Type B pancreatic cell (in vitro differentiated cells): ENCODE measurements around the gene SACM1L. TPM values are rescaled to one million over a fixed set of nuclear protein-coding genes. Genes with fewer than 3 reads are reported as not detected.

Source experiments
- DNase-seq: peaks from one replicate; pipeline ENCODE4 v3.0.0; 2021; ENCODE audit warnings: mixed read lengths; ENCODE audit not compliant: unreplicated experiment; ENCODE audit errors: extremely low spot score
- H3K27ac Mint-ChIP-seq: 2 replicates; pipeline ENCODE4 v1.8.0; 2021; ENCODE audit warnings: mild to moderate bottlenecking, mixed read lengths
- H3K27me3 Mint-ChIP-seq: 2 replicates; pipeline ENCODE4 v1.8.0; 2021; ENCODE audit warnings: mixed read lengths
- H3K36me3 Mint-ChIP-seq: 2 replicates; pipeline ENCODE4 v1.8.0; 2021; ENCODE audit warnings: mixed read lengths
- H3K4me1 Mint-ChIP-seq: one replicate; pipeline ENCODE4 v1.8.0; 2021; ENCODE audit warnings: mixed read lengths; ENCODE audit not compliant: unreplicated experiment
- H3K4me3 Mint-ChIP-seq: 2 replicates; pipeline ENCODE4 v1.8.0; 2021; ENCODE audit warnings: mild to moderate bottlenecking, mixed read lengths
- H3K9me3 Mint-ChIP-seq: 2 replicates; pipeline ENCODE4 v1.8.0; 2021; ENCODE audit warnings: mixed read lengths
- total RNA-seq: library from RNA; stranded (reverse); gene quantifications from 2 replicates; pipeline ENCODE4 v1.2.1, GENCODE V29; 2021; ENCODE audit warnings: low replicate concordance
- TF ChIP-seq, protein P1 (sequence below): fragments of 200-600 bp; sonication (generic); conservative IDR thresholded peaks from 2 replicates; pipeline ENCODE4 v1.5.0; 2021; ENCODE audit warnings: antibody characterized with exemption, mild to moderate bottlenecking

SACM1L gene
- total RNA-seq, 1 donor from 2014 or later, result 51.6 TPM

- Mint-ChIP-seq H3K36me3 (peaks cover 45% of the 10 kb centered on the region), H3K4me1 (no peaks in the 10 kb centered on the region), H3K9me3 (no peaks in the 10 kb centered on the region), H3K27ac (no peak overlapping the region), H3K4me3 (no peak overlapping the region), H3K27me3 (no peaks in the 10 kb centered on the region)
- TF ChIP-seq, protein P1, sequence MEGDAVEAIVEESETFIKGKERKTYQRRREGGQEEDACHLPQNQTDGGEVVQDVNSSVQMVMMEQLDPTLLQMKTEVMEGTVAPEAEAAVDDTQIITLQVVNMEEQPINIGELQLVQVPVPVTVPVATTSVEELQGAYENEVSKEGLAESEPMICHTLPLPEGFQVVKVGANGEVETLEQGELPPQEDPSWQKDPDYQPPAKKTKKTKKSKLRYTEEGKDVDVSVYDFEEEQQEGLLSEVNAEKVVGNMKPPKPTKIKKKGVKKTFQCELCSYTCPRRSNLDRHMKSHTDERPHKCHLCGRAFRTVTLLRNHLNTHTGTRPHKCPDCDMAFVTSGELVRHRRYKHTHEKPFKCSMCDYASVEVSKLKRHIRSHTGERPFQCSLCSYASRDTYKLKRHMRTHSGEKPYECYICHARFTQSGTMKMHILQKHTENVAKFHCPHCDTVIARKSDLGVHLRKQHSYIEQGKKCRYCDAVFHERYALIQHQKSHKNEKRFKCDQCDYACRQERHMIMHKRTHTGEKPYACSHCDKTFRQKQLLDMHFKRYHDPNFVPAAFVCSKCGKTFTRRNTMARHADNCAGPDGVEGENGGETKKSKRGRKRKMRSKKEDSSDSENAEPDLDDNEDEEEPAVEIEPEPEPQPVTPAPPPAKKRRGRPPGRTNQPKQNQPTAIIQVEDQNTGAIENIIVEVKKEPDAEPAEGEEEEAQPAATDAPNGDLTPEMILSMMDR, result no peak
- DNase-seq, result no peak
Measured at GRCh38 chr3:45737234-45737633, 48.0 kb downstream of the SACM1L start.

GRCh38 chr3:45739991-45740390 lies 50.8 kb downstream of the SACM1L start:
- Mint-ChIP-seq H3K4me3 (no peak overlapping the region), H3K27ac (no peak overlapping the region), H3K4me1 (no peaks in the 10 kb centered on the region), H3K27me3 (no peaks in the 10 kb centered on the region), H3K36me3 (peaks cover 30% of the 10 kb centered on the region), H3K9me3 (no peaks in the 10 kb centered on the region)
- DNase-seq, result no peak
- TF ChIP-seq, protein P1, result no peak

DNA sequence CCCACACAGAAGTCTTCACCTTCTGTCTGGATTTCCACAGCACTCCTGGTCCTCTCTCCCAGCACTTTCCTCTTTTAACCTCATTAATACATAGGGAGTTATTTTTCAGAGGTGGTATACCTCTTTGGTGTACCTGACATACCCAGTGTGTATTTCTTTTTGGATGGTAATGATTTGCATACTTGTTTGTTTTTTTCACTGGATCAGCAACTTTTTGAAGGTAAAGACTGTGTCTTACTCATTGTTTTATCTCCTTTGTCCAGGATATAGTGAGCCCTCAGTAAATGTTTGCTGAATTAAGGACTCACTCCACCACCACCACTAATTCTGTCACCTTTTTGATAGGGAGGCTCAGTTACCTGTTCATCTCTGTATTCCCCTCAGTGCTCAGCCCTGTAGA lies 52.1 kb downstream of the SACM1L start:
- TF ChIP-seq, protein P1, result no peak
- Mint-ChIP-seq H3K27ac (no peak overlapping the region), H3K9me3 (no peaks in the 10 kb centered on the region), H3K4me1 (no peaks in the 10 kb centered on the region), H3K27me3 (no peaks in the 10 kb centered on the region), H3K36me3 (peaks cover 25% of the 10 kb centered on the region), H3K4me3 (no peak overlapping the region)
- no peak for DNase-seq

- Mint-ChIP-seq H3K36me3 (peaks cover 25% of the 10 kb centered on the region), H3K27me3 (no peaks in the 10 kb centered on the region), H3K9me3 (no peaks in the 10 kb centered on the region), H3K4me1 (no peaks in the 10 kb centered on the region), H3K27ac (no peak overlapping the region), H3K4me3 (no peak overlapping the region)
- no peak for DNase-seq
- TF ChIP-seq, protein P1, result no peak
Measured at GRCh38 chr3:45741742-45742460, 52.7 kb downstream of the SACM1L start.

- TF ChIP-seq, protein P1, result no peak
- Mint-ChIP-seq H3K4me1 (no peaks in the 10 kb centered on the region), H3K27me3 (no peaks in the 10 kb centered on the region), H3K27ac (no peak overlapping the region), H3K36me3 (peaks cover 25% of the 10 kb centered on the region), H3K4me3 (no peak overlapping the region), H3K9me3 (no peaks in the 10 kb centered on the region)
- no peak for DNase-seq
Measured at GRCh38 chr3:45742461-45743089, 53.4 kb downstream of the SACM1L start.
